NCI-H1092 (cell line): ENCODE data around the gene CD68.
A peak's percentile ranks its signal among the peaks of the same experiment; 100 is the strongest.

Source experiments
- DNase-seq: peaks from one replicate; lab custom pipeline; 2025; lab: John Stamatoyannopoulos, UW

Gene CD68

GRCh38 chr17:7559320-7560171 lies 19.9 kb upstream of the CD68 start:
- no peak for DNase-seq

DNA sequence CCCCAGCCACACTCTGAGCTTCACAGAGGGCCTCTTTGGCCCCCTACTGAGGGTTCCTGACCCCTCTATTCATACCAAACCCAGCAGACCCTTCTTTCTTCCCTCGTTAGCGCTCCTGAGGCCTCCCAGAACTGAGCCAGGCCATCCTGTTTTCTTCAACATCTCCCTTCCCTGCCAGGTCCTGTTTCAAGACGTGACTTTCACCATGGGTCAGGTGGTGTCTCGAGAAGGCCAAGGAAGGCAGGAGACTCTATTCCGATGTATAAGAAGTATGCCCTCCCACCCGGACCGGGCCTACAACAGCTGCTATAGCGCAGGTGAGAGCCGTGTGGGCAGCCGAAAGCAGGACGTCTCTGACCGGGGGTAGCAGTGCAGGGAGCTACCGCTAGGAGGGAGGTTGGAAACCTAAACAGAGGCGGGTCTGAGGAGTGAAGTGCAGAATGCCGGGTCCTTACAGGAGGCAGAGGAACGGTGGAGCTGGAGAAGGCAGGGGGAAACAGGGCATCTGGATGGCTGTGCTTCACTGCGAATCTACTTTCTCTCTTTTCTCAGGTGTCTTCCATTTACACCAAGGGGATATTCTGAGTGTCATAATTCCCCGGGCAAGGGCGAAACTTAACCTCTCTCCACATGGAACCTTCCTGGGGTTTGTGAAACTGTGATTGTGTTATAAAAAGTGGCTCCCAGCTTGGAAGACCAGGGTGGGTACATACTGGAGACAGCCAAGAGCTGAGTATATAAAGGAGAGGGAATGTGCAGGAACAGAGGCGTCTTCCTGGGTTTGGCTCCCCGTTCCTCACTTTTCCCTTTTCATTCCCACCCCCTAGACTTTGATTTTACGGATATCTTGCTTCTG lies 19.0 kb upstream of the CD68 start:
- no peak for DNase-seq

- DNase-seq, result peak; percentile 55
Measured at GRCh38 chr17:7561028-7561575, 18.3 kb upstream of the CD68 start.

DNA sequence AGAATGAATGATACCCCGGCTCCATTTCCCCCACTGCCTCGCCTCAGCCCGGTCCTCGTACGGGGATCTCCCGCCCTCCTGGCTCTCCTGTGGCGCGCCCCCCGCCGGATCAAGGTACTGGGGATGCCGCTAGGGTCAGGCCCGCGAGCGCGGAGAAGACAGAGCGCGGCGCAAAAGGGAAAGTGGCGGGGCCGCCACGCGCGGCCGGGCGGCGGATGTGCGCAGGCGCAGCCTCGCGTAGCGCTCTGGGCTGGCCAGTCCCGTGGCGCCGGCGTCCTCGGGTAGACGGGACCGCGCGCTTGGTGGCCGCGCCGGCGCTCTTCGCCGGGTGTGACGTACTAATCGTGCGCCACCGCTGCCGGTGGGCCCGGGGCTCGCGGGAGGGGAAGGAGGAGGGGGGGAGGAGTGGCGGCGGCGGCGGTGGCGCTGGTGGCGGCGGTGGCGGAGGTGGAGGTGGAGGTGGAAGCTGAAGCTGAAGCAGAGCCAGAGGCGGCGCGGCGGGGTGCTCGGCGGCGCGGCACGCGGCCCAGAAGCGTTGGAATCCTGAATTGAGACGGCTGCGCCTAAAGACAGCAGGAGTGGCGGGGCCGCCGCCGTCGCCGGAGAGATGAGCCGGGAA lies 17.7 kb upstream of the CD68 start, which contains the start of gene SENP3:
SENP3 (plus strand) TSS at position 331 of the 619 bp plus-strand sequence. CDS start 1,158 bp downstream, outside the sequence.
- peak; percentile 75 for DNase-seq

DNA sequence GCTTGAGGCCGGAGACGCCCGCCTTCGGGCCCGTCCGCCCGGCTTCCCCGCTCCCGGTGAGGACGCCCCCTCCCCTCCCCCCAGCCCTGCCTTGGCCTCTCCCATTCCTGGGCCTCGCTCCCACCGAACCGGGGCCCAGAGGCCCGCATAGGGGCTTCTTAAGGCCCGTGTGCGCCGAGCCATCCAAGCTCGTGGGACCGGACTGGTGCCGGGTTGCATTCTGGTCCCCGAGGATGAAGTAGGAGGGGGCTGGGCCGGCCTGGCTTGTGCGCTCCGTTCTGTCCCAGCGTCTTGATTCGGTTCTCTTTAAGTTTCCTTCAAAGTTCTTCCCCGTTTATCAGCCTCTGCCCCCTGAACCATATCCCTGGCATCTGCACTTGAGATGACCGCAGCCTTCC lies 17.2 kb upstream of the CD68 start:
- no peak for DNase-seq

DNA sequence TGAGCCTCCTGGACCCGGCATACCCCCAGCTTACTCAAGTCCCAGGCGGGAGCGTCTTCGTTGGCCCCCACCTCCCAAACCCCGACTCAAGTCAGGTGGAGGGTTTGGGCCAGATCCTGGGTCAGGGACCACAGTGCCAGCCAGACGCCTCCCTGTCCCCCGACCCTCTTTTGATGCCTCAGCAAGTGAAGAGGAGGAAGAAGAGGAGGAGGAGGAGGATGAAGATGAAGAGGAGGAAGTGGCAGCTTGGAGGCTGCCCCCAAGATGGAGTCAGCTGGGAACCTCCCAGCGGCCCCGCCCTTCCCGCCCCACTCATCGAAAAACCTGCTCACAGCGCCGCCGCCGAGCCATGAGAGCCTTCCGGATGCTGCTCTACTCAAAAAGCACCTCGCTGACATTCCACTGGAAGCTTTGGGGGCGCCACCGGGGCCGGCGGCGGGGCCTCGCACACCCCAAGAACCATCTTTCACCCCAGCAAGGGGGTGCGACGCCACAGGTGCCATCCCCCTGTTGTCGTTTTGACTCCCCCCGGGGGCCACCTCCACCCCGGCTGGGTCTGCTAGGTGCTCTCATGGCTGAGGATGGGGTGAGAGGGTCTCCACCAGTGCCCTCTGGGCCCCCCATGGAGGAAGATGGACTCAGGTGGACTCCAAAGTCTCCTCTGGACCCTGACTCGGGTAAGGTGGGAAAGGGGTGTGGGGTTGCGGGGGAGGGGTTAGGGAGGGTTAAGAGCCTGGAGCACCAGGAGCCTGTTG lies 16.1 kb upstream of the CD68 start:
- no peak for DNase-seq

- no peak for DNase-seq
Measured at GRCh38 chr17:7569571-7569970, 9.9 kb upstream of the CD68 start.

DNA sequence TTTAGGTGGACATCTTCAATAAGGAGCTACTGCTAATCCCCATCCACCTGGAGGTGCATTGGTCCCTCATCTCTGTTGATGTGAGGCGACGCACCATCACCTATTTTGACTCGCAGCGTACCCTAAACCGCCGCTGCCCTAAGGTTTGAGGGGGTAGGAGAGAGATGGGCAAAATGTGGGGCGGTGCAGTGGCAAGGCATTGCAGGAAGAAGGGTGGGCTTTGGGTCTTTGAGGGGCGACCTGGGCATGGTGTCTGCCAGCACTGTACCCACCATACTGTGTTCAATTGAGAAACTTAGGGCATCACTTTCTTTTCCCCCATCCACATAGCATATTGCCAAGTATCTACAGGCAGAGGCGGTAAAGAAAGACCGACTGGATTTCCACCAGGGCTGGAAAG lies 9.1 kb upstream of the CD68 start:
- DNase-seq, result no peak

- no peak for DNase-seq
Measured at GRCh38 chr17:7572338-7572587, 7.2 kb upstream of the CD68 start.

GRCh38 chr17:7572588-7573323 lies 6.7 kb upstream of the CD68 start:
- DNase-seq, result peak; percentile 97

GRCh38 chr17:7573324-7574080 lies 5.9 kb upstream of the CD68 start:
- peak; percentile 58 for DNase-seq

- no peak for DNase-seq
Measured at GRCh38 chr17:7574176-7574953, 5.1 kb upstream of the CD68 start.

DNA sequence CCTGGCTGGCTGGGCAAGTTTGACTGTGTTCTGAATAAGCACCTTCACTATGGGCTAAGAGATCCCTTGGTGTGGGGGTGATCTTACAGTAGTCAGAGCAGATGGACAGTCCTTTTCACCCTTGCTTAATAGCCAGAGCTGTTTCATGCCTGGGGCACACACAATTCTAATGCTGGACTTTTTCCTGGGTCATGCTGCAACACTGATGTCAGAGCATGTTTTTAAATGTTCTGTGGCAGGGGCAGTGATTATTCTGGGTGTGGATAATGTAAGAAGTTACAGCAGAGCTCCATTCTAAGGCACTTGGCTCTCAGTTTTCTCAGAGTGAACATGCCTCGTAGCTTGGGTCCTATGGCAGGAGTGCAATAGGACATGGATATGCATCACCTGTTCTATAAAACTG lies 4.0 kb upstream of the CD68 start:
- no peak for DNase-seq

- no peak for DNase-seq
Measured at GRCh38 chr17:7575959-7576358, 3.5 kb upstream of the CD68 start.

GRCh38 chr17:7576432-7576937 lies 3.0 kb upstream of the CD68 start:
- DNase-seq, result no peak

- no peak for DNase-seq
Measured at GRCh38 chr17:7577327-7578199, 1.9 kb upstream of the CD68 start.

- no peak for DNase-seq
Measured at GRCh38 chr17:7579834-7580603, 581 bp downstream of the CD68 start.
